H9 (cell line): Measurements from ENCODE around the gene RBPJL. TPM values are rescaled to one million over a fixed set of nuclear protein-coding genes. Genes with fewer than 3 reads are reported as not detected.

ENCODE experiments used
- DNase-seq: peaks from one replicate; pipeline ENCODE4 v3.0.0-alpha.2; 2017
- H2AFZ ChIP-seq: one replicate; pipeline ENCODE4 v1.6.1; 2013; ENCODE audit warnings: mild to moderate bottlenecking, low read length, control low read depth, moderate library complexity
- H2AK5ac ChIP-seq: 2 replicates; pipeline ENCODE4 v1.6.1; 2013; ENCODE audit warnings: low read length, control low read depth, mixed read lengths; ENCODE audit not compliant: insufficient read length
- H2BK120ac ChIP-seq: one replicate; pipeline ENCODE4 v1.6.1; 2013; ENCODE audit warnings: low read depth, mild to moderate bottlenecking, low read length, control low read depth, inconsistent platforms; ENCODE audit not compliant: poor library complexity, severe bottlenecking
- H2BK12ac ChIP-seq: 2 replicates; pipeline ENCODE4 v1.6.1; 2013; ENCODE audit warnings: low read length, control low read depth, mixed read lengths, low read depth; ENCODE audit not compliant: insufficient read length
- H2BK15ac ChIP-seq: 2 replicates; pipeline ENCODE4 v1.6.1; 2013; ENCODE audit warnings: low read depth, low read length, control low read depth
- H2BK20ac ChIP-seq: one replicate; pipeline ENCODE4 v1.6.1; 2013; ENCODE audit warnings: low read depth, mild to moderate bottlenecking, low read length, control low read depth, inconsistent platforms; ENCODE audit not compliant: poor library complexity, severe bottlenecking
- H2BK5ac ChIP-seq: 2 replicates; pipeline ENCODE4 v1.6.1; 2013; ENCODE audit warnings: low read length, control low read depth, mixed read lengths; ENCODE audit not compliant: insufficient read length
- H3K14ac ChIP-seq: 2 replicates; pipeline ENCODE4 v1.6.1; 2013; ENCODE audit warnings: low read length, control low read depth; ENCODE audit not compliant: insufficient read depth
- H3K18ac ChIP-seq: 2 replicates; pipeline ENCODE4 v1.6.1; 2013; ENCODE audit warnings: low read depth, mild to moderate bottlenecking, mixed read lengths, low read length, control low read depth; ENCODE audit not compliant: insufficient read length
- H3K23ac ChIP-seq: 2 replicates; pipeline ENCODE4 v1.6.1; 2013; ENCODE audit warnings: low read length, control low read depth, mixed read lengths, low read depth; ENCODE audit not compliant: insufficient read length
- H3K23me2 ChIP-seq: 2 replicates; pipeline ENCODE4 v1.6.1; 2013; ENCODE audit warnings: low read depth, mild to moderate bottlenecking, mixed read lengths, low read length, control low read depth; ENCODE audit not compliant: insufficient read length, poor library complexity, severe bottlenecking
- H3K27ac ChIP-seq: 2 replicates; pipeline ENCODE4 v1.5.1; 2013; ENCODE audit warnings: low read length, control low read depth, mixed read lengths, low read depth; ENCODE audit not compliant: insufficient read length
- H3K27me3 ChIP-seq: 2 replicates; pipeline ENCODE4 v1.6.1; 2013; ENCODE audit warnings: low read length, control low read depth, inconsistent platforms; ENCODE audit not compliant: insufficient read depth
- H3K4ac ChIP-seq: 2 replicates; pipeline ENCODE4 v1.6.1; 2013; ENCODE audit warnings: low read depth, mild to moderate bottlenecking, control low read depth, inconsistent platforms, low read length, moderate library complexity
- H3K4me1 ChIP-seq: 2 replicates; pipeline ENCODE4 v1.6.1; 2013; ENCODE audit warnings: low read length, control low read depth, inconsistent platforms; ENCODE audit not compliant: insufficient read depth
- H3K4me2 ChIP-seq: 2 replicates; pipeline ENCODE4 v1.6.1; 2013; ENCODE audit warnings: low read length, control low read depth, mixed read lengths; ENCODE audit not compliant: insufficient read length, insufficient read depth
- H3K56ac ChIP-seq: 2 replicates; pipeline ENCODE4 v1.6.1; 2013; ENCODE audit warnings: low read depth, mild to moderate bottlenecking, mixed read lengths, low read length, control low read depth; ENCODE audit not compliant: insufficient read length
- H3K79me1 ChIP-seq: 2 replicates; pipeline ENCODE4 v1.6.1; 2013; ENCODE audit warnings: low read depth, mild to moderate bottlenecking, moderate library complexity, low read length, control low read depth, inconsistent platforms; ENCODE audit not compliant: insufficient read depth, poor library complexity, severe bottlenecking
- H3K79me2 ChIP-seq: 2 replicates; pipeline ENCODE4 v1.6.1; 2013; ENCODE audit warnings: low read length, control low read depth, inconsistent platforms; ENCODE audit not compliant: insufficient read depth
- H3K9ac ChIP-seq: 2 replicates; pipeline ENCODE4 v1.6.1; 2013; ENCODE audit warnings: low read length, control low read depth, mixed read lengths; ENCODE audit not compliant: insufficient read length; ENCODE audit errors: extremely low read depth
- H3K9me3 ChIP-seq: one replicate; pipeline ENCODE4 v1.6.1; 2013; ENCODE audit warnings: low read depth, low read length, inconsistent platforms; ENCODE audit not compliant: control insufficient read depth
- H3T11ph ChIP-seq: one replicate; pipeline ENCODE4 v1.6.1; 2013; ENCODE audit warnings: mild to moderate bottlenecking, low read length, control low read depth, inconsistent platforms
- H4K20me1 ChIP-seq: one replicate; pipeline ENCODE4 v1.6.1; 2013; ENCODE audit not compliant: control insufficient read depth, insufficient read length, insufficient read depth
- H4K5ac ChIP-seq: 2 replicates; pipeline ENCODE4 v1.6.1; 2013; ENCODE audit warnings: low read depth, mild to moderate bottlenecking, mixed read lengths, low read length, control low read depth; ENCODE audit not compliant: insufficient read length
- H4K8ac ChIP-seq: replicated peaks from 2 replicates; pipeline ENCODE4 v1.6.1; 2013; ENCODE audit warnings: low read length, control low read depth, mixed read lengths, low read depth; ENCODE audit not compliant: insufficient read length
- H4K91ac ChIP-seq: 2 replicates; pipeline ENCODE4 v1.6.1; 2013; ENCODE audit warnings: low read depth, mild to moderate bottlenecking, moderate library complexity, mixed read lengths, low read length, control low read depth; ENCODE audit not compliant: insufficient read length
- H3K27ac Mint-ChIP-seq, 3 experiments: 2 replicates in 2 of 3; 3 replicates in 1 of 3; pipeline ENCODE4 v1.8.0; 2020 to 2021; ENCODE audit warnings: mixed read lengths in 3 of 3, mild to moderate bottlenecking in 1 of 3, moderate library complexity in 1 of 3
- H3K27me3 Mint-ChIP-seq: 2 replicates; pipeline ENCODE4 v1.8.0; 2021; ENCODE audit warnings: low read depth, mild to moderate bottlenecking, moderate library complexity, mixed read lengths
- H3K36me3 Mint-ChIP-seq, 3 experiments: 2 replicates in 2 of 3; 3 replicates in 1 of 3; pipeline ENCODE4 v1.8.0; 2020 to 2021; ENCODE audit warnings: low read depth in 3 of 3, mixed read lengths in 3 of 3; ENCODE audit not compliant: insufficient read depth in 1 of 3
- H3K4me1 Mint-ChIP-seq, 2 experiments: 2 replicates each; pipeline ENCODE4 v1.8.0; 2020; ENCODE audit warnings: mixed read lengths in 2 of 2
- H3K4me3 Mint-ChIP-seq, 2 experiments: 2 replicates in 1 of 2; 3 replicates in 1 of 2; pipeline ENCODE4 v1.8.0; 2020 to 2021; ENCODE audit warnings: mild to moderate bottlenecking in 2 of 2, mixed read lengths in 2 of 2, moderate library complexity in 1 of 2
- H3K9me3 Mint-ChIP-seq, 2 experiments: 2 replicates in 1 of 2; 3 replicates in 1 of 2; pipeline ENCODE4 v1.8.0; 2020; ENCODE audit warnings: mild to moderate bottlenecking in 2 of 2, mixed read lengths in 2 of 2, moderate library complexity in 1 of 2
- WGBS: extraction: QIAGEN DNeasy Blood & Tissue Kit; methylation state at CpG from one replicate; pipeline ENCODE4 v1.1.7; 2013; ENCODE audit warnings: missing lambda C conversion rate, low lambda C conversion rate, mixed read lengths; ENCODE audit not compliant: insufficient read length; ENCODE audit errors: extremely low coverage; 5-methylcytosine and 5-hydroxymethylcytosine counted together
- total RNA-seq: library from RNA; stranded (reverse); gene quantifications from 2 replicates; pipeline ENCODE4 v1.2.1, GENCODE V29; 2021
- TF ChIP-seq, protein P1 (sequence below): fragments of 200-600 bp; sonication (generic); conservative IDR thresholded peaks from 3 replicates; pipeline ENCODE4 v1.8.0; 2021; ENCODE audit warnings: antibody characterized with exemption, mild to moderate bottlenecking

RBPJL gene
- total RNA-seq, 1 experiment from 2014 or later: 0.28 TPM

GRCh38 chr20:45293041-45294002, 13.3 kb upstream of the RBPJL start:
- Histone ChIP-seq H3K27me3 (peaks cover 5% of the 10 kb centered on the region; the same call in 1 of the 2 replicates), H3K79me2 (no peaks in the 10 kb centered on the region), H3T11ph (no peak overlapping the region), H4K20me1 (no peaks in the 10 kb centered on the region), H2BK20ac (no peak overlapping the region), H3K4ac (no peak overlapping the region), H3K9ac (peak overlapping the region; percentile 1), H2BK5ac (no peak overlapping the region), H2AFZ (peak overlapping the region; percentile 50), H3K23me2 (peaks cover 12% of the 10 kb centered on the region), H2AK5ac (no peak overlapping the region), H3K56ac (no peak overlapping the region), H2BK12ac (peak overlapping the region; percentile 36), H3K4me2 (peak overlapping the region; percentile 64), H4K5ac (no peak overlapping the region), H3K18ac (peak overlapping the region; percentile 60), H3K79me1 (no peaks in the 10 kb centered on the region), H3K9me3 (no peaks in the 10 kb centered on the region), H2BK15ac (no peak overlapping the region), H4K8ac (peak overlapping the region; percentile 25), H3K14ac (peak overlapping the region; percentile 95), H2BK120ac (no peak overlapping the region), H3K27ac (no peak overlapping the region), H3K4me1 (peaks cover 2% of the 10 kb centered on the region; the same call in 1 of the 2 replicates), H4K91ac (no peak overlapping the region), H3K23ac (no peak overlapping the region)
- peak; percentile 91 for DNase-seq
- peaks cover 21% of the 10 kb centered on the region in 2 experiments for H3K9me3 Mint-ChIP-seq
- TF ChIP-seq, protein P1, sequence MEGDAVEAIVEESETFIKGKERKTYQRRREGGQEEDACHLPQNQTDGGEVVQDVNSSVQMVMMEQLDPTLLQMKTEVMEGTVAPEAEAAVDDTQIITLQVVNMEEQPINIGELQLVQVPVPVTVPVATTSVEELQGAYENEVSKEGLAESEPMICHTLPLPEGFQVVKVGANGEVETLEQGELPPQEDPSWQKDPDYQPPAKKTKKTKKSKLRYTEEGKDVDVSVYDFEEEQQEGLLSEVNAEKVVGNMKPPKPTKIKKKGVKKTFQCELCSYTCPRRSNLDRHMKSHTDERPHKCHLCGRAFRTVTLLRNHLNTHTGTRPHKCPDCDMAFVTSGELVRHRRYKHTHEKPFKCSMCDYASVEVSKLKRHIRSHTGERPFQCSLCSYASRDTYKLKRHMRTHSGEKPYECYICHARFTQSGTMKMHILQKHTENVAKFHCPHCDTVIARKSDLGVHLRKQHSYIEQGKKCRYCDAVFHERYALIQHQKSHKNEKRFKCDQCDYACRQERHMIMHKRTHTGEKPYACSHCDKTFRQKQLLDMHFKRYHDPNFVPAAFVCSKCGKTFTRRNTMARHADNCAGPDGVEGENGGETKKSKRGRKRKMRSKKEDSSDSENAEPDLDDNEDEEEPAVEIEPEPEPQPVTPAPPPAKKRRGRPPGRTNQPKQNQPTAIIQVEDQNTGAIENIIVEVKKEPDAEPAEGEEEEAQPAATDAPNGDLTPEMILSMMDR: peak; percentile 93
- H3K27ac Mint-ChIP-seq: peak overlapping the region in 1 of 3 experiments; percentile 53; a peak in 1 of 7 replicates
- WGBS: no CpG with 5 or more reads among the region's 79 CpGs
- H3K4me1 Mint-ChIP-seq: peaks cover 8 to 13% of the 10 kb centered on the region in 2 experiments
- H3K27me3 Mint-ChIP-seq: peaks cover 67% of the 10 kb centered on the region
- peak overlapping the region; percentile 71 to 79 for H3K4me3 Mint-ChIP-seq
- H3K36me3 Mint-ChIP-seq: peaks cover 5 to 15% (median 9%) of the 10 kb centered on the region in 3 experiments; a peak in 6 of 7 replicates
